GM18858 (cell line): ENCODE results near the gene ZNF580.

Experiments
- ATAC-seq: cut with Tn5 transposase; IDR thresholded peaks from one replicate; pipeline ENCODE4 v1.9.1; 2021; ENCODE audit not compliant: unreplicated experiment

Gene ZNF580

DNA sequence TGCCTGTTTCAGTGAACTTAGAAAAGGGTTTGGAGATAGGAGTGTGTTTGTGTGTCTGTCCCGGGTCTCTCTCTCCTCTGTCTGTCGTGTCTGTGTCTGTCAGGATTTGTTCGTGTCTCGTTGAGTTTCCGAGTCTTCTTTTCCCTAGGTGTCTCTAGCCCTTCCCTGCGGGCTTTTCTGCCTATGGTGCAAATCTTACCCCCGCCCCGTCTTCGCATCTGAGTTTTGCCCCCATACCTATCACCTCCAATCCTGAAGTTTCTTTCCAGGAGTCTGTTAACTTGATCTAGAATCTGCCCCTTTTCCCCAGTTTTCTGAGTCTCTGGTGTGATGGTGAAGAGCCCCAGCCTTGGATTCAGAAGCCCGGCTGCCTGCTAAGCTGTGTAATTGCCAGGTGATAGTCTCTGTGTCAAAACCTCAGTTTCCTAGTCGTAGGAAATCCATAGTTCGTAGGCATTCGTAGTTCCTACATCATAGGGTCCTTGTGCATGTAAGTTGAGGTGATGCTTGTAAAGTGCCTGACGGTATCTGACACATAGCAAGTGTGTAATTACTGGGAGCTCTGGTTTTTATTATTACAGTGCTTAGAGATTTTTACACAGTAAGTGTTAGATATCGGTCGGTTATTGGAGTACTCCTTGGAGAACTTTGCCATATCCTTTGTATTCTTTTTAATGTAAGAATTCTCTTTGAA lies 35.0 kb downstream of the ZNF580 start:
- no peak for ATAC-seq

DNA sequence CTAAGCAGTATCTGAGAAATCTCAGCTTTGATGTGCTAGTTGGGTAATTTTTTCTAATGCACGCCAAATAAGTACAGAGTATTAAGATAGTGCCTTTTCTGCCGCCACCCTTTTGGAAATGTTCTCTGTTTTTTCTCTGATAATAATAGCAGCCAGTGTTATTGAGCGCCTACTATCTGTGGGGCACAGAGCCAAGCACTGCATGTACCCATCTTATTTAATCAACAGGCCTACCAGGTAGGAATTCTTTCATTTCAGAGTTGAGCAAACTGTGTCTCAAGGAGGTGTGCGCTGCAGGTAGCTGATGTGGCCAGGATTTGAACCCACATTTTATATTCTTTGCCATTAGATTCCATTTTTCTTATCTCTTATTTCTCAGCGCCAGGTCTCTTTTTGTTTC lies 35.6 kb downstream of the ZNF580 start:
- ATAC-seq = no peak

DNA sequence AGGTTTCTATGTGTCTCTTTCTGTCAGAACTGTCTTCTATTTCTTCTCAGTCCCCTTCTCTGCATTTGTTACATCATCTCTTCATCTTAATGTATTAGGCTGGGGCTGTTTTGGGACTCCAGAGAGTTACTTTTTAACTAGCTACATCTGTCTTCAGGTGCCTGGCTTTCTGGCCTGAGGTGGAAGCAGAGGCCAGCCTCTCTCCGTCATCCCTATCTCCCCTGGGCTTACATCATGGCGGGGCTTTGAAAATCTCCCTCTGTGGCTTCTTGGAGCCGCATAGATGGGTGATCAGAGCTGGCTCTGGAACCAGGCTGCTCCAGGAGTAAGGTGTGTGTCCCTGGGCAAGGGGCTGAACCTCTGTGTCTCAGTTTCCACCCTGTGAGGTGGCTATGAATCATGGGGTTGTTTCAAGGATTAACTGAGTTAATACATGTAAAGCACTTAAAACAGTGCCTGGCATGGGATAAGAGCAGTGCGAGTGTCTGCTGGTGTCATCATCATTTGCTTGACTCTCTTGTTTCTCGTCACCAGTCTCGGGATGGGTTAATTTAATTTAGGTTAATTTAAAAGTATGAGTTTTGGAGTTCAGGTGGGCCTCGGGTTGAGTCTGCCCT lies 36.2 kb downstream of the ZNF580 start:
- ATAC-seq = no peak

DNA sequence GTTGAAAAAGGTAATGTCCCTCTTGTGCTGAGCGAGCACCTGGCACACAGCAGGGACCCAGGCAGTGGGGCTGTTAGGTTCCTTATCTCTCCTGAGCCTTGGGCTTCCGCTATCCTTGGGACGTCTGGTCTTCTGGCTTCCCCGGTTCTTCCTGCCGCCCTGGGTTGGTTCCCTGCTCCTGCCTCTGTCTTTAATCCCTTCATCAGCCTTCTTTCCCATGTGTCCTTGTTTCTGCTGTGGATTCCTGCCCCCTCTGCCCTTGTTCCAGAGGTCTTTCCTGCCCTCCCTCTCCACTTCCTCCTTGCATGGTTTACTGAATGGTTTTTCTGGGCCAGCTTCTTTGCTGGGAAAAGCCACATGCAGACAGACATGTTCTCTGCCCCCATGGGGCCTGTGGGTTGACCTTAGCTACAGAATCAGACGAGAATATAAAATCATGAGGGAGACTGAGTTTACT lies 36.8 kb downstream of the ZNF580 start:
- ATAC-seq = no peak

DNA sequence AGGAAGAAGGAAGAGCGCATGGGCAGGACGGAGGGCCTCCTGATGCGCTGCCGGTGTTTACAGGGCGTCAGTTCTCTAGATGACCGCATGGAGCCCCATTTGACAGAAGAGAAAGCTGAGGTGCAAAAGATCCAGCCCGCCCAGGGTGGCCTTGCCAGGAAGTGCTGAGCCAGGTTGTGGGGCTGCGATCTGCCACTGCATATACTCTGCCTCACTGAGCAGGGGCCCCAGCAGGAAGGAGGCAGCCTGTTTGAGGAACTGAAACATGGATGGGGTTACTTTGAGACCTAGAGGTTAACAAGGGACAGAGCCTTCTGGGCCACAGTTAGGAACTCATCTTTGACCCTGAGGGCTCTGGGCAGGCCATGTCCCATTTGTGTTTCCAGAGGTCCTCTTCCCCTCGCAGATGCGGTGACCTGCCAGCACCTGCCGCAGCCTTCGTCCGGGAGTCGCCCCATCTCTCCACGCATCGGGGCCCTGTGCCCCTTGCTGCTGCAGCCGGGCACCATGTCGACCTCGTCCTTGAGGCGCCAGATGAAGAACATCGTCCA lies 37.4 kb downstream of the ZNF580 start:
- peak; percentile 59 for ATAC-seq

DNA sequence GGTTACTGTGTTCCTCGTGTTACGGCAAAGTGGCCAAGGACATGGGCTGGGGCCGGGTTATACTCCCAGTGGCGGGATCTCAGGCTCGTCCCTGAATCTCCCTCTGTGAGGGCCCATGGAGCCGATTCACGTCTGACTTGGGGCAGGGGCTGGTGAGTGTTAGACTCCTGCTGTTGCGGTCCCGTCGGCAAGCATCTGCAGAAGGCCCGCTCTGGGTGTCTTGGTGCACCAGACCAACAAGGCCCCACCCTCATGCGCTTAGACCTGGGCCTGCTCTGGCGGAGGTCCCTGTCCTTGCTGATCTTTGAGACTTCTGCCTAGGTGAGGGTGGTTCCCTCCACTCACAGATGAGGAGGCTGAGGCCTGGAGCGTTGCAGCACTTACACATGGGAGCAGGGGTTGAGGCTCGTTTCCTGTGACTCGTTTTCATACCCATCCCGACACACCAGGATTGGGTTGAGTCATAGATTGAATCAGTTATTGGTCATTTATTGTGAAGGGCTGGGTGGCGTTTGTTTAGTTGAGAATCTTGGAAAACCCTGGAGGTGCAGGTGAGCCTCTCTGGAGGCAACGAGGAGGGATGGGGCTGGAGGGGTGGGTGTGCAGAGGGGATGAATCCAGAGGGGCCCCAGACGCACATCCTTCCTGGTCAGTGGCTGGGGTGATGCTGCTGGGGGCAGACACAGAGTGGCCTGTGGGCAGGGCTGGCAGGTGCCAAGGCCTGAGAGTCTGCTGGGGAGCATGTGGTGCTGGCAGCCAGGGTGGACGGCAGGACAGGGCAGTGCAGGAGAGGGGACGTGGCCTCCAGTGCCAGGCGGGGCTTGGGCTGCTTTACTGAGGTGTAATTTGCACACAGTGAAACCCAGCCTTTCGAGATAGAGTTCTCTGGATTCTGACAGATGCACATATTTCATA lies 38.8 kb downstream of the ZNF580 start:
- ATAC-seq = no peak

DNA sequence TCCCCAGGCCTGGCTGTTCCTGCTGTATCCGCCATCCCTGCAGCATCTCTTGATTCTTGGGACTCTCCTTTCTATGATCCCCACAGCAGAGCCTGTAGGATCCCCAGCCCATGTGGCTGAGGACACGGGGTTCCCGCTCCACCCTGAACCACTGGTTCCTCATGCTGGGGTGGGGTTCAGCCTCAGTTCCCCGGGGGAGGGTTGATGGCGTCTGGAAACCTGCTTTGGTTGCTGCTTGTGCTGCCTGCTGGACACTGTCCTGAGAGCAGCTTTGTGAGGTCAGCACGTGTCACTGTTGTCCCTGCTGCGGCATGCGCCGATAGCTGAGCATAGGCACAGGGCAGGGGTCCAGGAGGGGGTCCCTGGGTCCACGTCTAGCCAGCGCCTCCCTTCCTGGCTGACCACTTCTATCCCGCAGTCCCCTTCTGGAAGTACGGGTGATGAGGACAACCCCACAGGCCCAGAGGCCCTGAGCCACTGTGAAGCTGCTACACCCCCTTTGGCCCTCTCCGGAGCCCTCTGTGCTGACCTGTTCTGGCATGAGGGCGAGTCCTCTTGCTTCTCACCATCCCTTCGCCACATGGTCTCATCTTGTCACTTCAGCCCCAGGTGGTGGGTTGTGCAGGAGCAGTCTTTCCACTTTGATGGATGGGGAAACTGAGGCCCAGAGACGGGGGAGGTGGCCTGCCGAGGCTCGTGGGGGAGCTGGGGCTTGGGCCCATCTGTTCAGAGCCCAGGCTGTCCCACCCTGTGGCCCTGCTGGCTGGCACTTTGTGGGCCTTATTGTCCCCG lies 39.7 kb downstream of the ZNF580 start:
- ATAC-seq = no peak

DNA sequence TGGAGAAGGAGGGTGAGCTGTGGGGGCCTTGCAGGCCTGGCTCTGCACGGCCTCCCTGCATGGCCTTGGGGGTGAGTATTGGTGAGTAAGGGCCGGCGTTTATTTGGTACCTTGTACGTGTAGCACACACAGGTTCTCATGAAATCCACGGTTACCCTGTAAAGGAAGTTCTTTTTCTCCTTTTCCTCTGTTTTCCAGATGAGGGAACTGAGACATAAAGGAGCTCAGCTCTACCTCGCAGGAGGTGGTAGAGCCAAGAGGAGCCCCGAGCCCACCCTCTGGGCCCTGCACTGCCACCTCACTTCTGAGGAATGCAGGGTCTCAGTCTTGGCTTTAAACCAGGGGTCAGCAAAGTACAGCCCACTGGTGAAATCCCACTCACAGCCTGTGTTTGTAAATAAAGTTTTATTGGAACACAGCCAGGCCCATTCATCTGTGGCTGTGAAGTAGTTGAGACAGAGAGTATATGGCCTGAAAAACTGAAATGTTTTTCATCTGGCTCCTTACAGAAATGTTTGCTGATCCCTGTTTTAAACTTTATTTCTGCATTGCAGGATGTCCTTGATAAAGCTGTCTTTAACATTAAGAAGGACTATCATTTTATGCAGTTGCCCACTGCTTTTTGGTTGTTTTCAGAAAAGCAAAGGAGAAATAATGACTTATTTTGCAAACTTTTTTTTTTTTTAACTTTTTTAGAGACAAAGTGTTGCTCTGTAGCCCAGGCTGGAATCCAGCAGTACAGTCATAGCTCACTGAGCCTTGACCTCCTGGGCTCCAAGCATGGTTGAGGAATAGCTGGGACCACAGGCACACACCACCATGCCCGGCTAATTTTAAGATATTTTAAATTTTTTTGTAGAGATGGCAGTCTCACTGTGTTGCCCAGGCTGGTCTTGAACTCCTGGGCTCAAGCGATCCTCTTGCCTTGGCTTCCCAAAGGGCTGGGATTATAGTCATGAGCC lies 40.6 kb downstream of the ZNF580 start:
- no peak for ATAC-seq

DNA sequence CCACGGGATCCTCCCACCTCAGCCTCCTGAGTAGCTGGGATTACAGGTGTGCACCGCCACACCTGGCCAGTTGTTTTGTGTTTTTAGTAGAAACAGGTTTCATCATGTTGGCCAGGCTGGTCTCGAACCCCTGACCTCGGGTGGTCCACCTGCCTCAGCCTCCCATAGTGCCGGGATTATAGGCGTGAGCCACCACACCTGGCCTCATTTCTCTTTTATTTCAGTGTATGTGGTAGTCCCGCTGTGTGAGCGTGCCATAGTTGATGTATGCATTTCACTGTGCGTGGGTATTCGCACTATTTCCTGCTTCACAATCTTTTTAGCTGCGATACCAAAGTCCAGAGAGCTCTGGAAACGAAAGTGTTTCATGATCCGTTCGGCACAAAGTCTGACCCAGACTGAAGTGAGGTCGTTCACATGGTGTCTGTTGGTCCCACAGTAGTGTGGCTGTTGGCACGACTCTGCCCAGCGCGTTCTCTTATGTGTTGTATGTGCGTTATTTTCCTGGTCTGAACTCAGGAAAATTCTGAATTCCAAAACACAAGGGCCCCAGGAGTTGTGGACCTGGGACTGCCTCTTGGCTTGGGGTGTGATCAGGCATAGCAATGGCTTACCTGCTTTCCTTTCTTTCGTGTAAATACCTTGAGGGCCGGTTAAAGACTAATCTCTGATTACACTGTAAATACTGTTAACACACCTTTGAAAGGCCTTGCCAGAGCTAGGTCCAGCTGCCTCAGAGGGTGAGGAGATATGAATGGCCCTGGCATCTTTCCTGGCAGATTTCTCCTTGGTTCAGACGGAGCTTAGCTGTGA lies 42.9 kb downstream of the ZNF580 start:
- ATAC-seq = no peak

DNA sequence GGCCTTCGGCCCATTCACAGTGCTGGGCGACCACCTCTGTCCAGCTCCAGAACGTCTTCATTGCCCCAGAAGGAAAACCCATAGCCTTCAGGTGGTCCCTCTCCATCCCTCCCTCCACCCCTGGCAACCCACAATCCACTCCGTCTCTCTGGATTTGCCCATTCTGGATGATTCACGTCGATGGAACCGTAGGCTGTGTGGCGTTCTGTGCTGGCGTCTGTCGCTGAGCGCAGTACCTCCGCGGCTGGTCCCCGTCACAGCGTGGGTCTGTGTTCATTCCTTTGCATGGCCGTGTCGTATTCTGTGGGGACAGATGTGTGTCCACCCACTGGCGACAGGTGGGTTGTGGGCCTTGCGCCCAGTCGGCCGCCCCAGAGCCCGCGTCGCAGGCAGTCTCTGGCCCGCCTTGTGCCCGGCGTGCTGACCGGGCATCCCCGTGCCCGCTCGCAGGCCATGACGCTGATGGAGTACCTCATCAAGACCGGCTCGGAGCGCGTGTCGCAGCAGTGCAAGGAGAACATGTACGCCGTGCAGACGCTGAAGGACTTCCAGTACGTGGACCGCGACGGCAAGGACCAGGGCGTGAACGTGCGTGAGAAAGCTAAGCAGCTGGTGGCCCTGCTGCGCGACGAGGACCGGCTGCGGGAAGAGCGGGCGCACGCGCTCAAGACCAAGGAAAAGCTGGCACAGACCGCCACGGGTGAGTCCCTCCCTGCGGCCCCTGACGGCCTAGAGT lies 44.3 kb downstream of the ZNF580 start:
- no peak for ATAC-seq

DNA sequence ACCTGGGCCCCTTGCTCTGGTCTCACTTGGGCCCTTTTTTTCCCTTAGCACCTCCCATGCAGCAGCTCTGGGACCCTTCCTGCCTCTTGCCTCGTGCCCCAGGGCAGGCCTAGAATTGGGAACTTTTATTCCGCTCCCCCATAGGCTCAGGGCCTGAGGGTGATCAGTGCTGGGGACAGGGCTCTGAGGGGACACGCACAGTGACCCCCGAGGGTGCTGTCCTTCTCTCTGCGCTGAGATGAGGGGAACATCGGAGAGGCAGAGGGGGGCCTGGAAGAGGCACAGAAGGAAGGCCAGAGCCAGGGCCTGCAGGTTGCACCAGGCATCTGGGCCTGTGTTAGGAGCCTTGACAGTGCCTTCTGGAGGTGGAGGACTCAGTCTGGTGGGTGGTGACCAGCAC lies 45.0 kb downstream of the ZNF580 start:
- no peak for ATAC-seq

DNA sequence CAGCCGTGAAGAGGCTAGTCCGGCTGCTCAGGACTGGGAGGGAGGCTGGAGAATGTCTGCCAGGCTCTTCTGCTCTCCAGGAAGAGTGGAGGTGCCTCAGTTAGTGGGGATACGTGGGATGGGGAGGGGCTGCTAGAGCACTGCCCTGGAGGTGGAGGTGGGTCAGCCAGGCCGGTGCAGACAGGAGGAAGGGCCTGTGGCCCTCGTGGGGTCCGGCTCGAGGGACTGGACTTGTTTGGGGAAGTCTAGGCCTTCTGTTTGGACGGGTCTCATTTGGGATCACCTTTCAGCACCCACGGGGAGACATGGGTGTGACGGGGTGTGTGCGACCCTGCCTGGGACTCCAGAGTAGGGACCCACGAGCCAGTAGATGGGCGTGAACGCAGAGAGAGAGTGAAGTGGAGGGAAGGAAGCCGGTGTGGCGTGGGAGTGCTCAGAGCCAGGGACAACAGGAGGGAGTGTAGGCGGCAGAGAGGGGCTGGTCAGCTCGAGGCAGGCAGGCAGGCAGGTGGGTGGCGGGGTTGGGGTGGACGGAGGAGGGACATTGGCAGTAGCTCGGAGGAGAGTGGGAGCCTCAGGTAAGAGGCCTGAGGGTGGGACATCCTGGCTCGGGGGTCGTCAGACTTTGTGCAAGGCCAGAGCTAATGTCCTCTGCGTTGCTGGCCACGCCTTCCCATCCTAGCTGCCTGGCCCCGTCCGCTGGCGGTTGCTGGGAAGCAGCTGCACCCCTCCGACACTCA lies 45.7 kb downstream of the ZNF580 start:
- no peak for ATAC-seq

DNA sequence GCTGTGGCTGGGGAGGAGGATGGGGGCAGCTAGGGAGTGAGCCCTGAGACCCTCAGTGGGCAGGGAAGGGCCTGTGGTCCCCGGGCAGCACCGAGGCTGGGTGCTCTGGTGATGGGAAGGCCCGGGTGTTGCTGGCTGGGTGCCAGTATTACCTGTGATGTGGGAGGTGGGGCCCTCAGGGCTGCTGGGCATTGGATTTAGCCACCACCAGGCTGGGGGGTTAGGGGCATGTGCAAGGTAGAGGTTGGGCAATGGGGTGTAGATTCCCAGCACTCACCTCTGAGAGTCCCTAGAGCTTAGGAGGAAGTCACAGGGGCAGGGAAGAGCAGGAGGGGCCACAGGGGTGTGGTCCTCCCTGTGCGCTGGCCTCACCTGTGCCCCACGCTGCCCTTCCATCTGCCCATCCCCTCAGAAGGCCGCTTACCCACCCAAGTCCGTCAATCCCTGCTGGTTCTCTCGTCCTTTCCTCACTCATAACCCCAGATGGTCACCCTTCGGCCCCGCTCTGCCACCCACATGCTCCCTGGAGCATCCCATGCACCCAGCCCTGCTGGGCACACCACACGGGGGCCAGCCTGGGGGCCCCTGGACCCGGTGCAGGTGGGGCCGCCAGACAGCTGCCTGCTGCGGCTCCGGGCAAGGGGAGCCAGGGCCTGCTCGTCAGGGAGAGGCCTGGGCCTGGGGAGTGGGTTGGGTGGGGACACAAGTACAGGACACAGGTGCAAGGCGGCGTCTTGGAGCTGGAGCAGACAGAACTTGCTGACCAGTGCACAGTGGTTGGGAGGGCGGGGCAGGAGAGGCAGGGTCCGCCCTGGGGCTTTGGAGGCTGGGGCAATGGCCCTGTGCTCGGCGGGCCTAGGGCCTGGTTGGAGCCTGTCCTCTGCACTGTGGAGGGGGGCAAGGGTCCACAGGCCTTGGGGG lies 46.7 kb downstream of the ZNF580 start:
- ATAC-seq = no peak

DNA sequence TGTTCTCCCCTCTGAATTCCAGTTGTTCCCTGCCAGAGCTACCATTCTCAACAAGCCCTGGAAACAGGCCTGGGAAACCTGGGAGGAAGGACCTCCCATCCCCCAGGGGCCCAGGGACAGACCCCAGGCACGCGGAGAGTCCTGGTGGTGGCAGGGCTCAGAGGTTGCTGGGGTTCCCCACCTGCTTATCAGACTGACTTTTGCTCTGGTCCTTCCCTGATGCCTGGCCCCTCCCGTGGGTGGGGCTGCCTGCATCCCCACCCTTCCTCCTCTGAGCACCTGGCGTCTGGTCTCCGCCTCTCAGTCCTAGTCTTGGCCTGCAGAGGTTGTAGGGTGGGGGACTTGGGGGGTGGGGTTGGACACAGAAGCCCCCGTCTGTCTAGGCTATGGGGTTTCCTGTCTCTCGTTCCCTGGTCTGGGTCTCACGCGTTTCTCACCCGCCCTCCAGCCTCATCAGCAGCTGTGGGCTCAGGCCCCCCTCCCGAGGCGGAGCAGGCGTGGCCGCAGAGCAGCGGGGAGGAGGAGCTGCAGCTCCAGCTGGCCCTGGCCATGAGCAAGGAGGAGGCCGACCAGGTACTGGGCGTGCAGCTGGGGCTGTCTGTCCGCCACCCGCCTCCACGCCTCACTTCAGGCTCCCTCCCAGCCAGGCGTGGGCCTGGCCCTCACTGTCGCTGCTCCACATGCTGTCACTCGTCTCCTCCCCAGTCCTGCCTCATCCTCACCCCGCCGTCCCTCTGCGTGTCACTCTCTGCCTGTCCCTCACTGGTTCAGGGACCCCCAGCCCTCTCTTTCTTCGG lies 47.8 kb downstream of the ZNF580 start:
- ATAC-seq = no peak

DNA sequence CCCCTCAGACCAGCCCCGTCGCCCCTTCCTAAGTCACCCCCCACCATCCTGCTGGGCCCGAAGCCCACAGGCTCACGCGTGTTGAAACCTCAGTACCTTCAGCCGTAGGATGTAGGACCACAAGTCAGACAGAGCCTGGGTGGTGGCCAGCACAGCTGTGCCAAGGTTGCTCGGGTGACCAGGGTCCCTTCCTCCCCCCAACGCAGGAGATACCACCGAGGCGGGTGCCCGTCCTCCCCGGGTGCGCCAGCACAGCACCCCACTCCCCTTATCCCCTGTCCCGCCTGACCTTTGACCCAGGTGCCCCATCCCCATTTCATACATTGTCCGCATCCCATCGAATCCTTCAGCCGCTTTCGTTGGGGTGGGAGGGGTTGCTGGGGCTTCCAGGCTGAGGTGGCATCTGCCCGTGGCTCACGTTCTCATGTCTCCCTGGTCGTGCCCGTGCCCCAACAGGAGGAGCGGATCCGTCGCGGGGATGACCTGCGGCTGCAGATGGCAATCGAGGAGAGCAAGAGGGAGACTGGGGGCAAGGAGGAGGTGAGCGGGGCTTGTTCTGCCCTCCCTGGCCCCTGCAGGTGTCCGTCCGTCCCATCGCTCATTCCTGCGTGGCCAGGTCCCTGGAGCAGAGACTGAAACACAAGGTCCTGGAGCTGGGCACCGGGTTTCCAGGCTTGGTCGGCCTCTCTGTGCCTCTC lies 48.8 kb downstream of the ZNF580 start:
- no peak for ATAC-seq
